ENCODE measurements around the gene HCLS1. TPM values are rescaled to one million over a fixed set of nuclear protein-coding genes. Genes with fewer than 3 reads are reported as not detected.
"Not testable (repeated sequence)": the region's sequence is repeated elsewhere in the genome, so short reads cannot be mapped to it uniquely, and the experiment has no call there.

The HCLS1 gene
- total RNA-seq, 2 experiments from 2014 or later, result 240 to 248 TPM

- intact Hi-C loops (cut with micrococcal nuclease), result no loop called here
- Mint-ChIP-seq H3K27me3 (ENCODE audit: low read depth) (peaks cover 2% of the 10 kb centered on the region), H3K4me3 (no peak overlapping the region), H3K4me1 (ENCODE audit: low read depth) (no peaks in the 10 kb centered on the region), H3K36me3 (ENCODE audit: low read depth) (peaks cover 4% of the 10 kb centered on the region), H3K9me3 (no peaks in the 10 kb centered on the region), H3K27ac (no peak overlapping the region)
- CTCF ChIA-PET, result no interaction called here
- no peak for DNase-seq
Observed at GRCh38 chr3:121624147-121624899, 36.4 kb downstream of the HCLS1 start.

GRCh38 chr3:121621491-121621890 lies 39.2 kb downstream of the HCLS1 start:
- no peak overlapping the region for H3K4me3 Mint-ChIP-seq
- no peak overlapping the region for H3K27ac Mint-ChIP-seq
- H3K27me3 Mint-ChIP-seq (ENCODE audit: low read depth), result peaks cover 2% of the 10 kb centered on the region
- no peaks in the 10 kb centered on the region for H3K36me3 Mint-ChIP-seq (ENCODE audit: low read depth)
- intact Hi-C loops (cut with micrococcal nuclease), result no loop called here
- no peaks in the 10 kb centered on the region for H3K9me3 Mint-ChIP-seq
- CTCF ChIA-PET, result no interaction called here
- no peak for DNase-seq
- H3K4me1 Mint-ChIP-seq (ENCODE audit: low read depth), result no peaks in the 10 kb centered on the region

GRCh38 chr3:121619691-121620090 lies 41.0 kb downstream of the HCLS1 start:
- Mint-ChIP-seq H3K36me3 (ENCODE audit: low read depth) (no peaks in the 10 kb centered on the region), H3K9me3 (no peaks in the 10 kb centered on the region), H3K27ac (no peak overlapping the region), H3K27me3 (ENCODE audit: low read depth) (peaks cover 2% of the 10 kb centered on the region), H3K4me3 (no peak overlapping the region), H3K4me1 (ENCODE audit: low read depth) (no peaks in the 10 kb centered on the region)
- CTCF ChIA-PET, result no interaction called here
- intact Hi-C loops (cut with micrococcal nuclease), result no loop called here
- no peak for DNase-seq

- DNase-seq, result no peak
- no peak overlapping the region for H3K27ac Mint-ChIP-seq
- CTCF ChIA-PET, result interaction anchor here (0.5 to 1.3 kb wide), 3 partner anchors 17 to 1436 kb away, joined by 3 to 5 read pairs (median 4); no protein-coding TSS in a partner anchor
- intact Hi-C loops (cut with micrococcal nuclease), result no loop called here
- no peaks in the 10 kb centered on the region for H3K9me3 Mint-ChIP-seq
- H3K36me3 Mint-ChIP-seq (ENCODE audit: low read depth), result no peaks in the 10 kb centered on the region
- no peaks in the 10 kb centered on the region for H3K27me3 Mint-ChIP-seq (ENCODE audit: low read depth)
- H3K4me1 Mint-ChIP-seq (ENCODE audit: low read depth), result no peaks in the 10 kb centered on the region
- H3K4me3 Mint-ChIP-seq, result no peak overlapping the region
Observed at GRCh38 chr3:121606106-121606505, 54.6 kb downstream of the HCLS1 start.

GRCh38 chr3:121604759-121605158 lies 55.9 kb downstream of the HCLS1 start:
- CTCF ChIA-PET, result no interaction called here
- Mint-ChIP-seq H3K9me3 (no peaks in the 10 kb centered on the region), H3K27me3 (ENCODE audit: low read depth) (no peaks in the 10 kb centered on the region), H3K27ac (no peak overlapping the region), H3K36me3 (ENCODE audit: low read depth) (no peaks in the 10 kb centered on the region), H3K4me1 (ENCODE audit: low read depth) (no peaks in the 10 kb centered on the region), H3K4me3 (no peak overlapping the region)
- no peak for DNase-seq
- intact Hi-C loops (cut with micrococcal nuclease), result no loop called here

GRCh38 chr3:121601212-121601812 lies 59.4 kb downstream of the HCLS1 start:
- intact Hi-C loops (cut with micrococcal nuclease), result no loop called here
- CTCF ChIA-PET, result no interaction called here
- DNase-seq, result no peak
- no peaks in the 10 kb centered on the region for H3K9me3 Mint-ChIP-seq
- no peak overlapping the region for H3K4me3 Mint-ChIP-seq
- no peaks in the 10 kb centered on the region for H3K36me3 Mint-ChIP-seq (ENCODE audit: low read depth)
- H3K27me3 Mint-ChIP-seq (ENCODE audit: low read depth), result no peaks in the 10 kb centered on the region
- no peak overlapping the region for H3K27ac Mint-ChIP-seq
- no peaks in the 10 kb centered on the region for H3K4me1 Mint-ChIP-seq (ENCODE audit: low read depth)

GRCh38 chr3:121599900-121600299 lies 60.8 kb downstream of the HCLS1 start:
- H3K36me3 Mint-ChIP-seq (ENCODE audit: low read depth); DNase-seq; CTCF ChIA-PET; H3K4me1 Mint-ChIP-seq (ENCODE audit: low read depth); H3K4me3 Mint-ChIP-seq; intact Hi-C loops (cut with micrococcal nuclease); H3K9me3 Mint-ChIP-seq; H3K27ac Mint-ChIP-seq; H3K27me3 Mint-ChIP-seq (ENCODE audit: low read depth): not testable (repeated sequence)

- CTCF ChIA-PET, result no interaction called here
- no peaks in the 10 kb centered on the region for H3K27me3 Mint-ChIP-seq (ENCODE audit: low read depth)
Observed at GRCh38 chr3:121598564-121598963, 62.1 kb downstream of the HCLS1 start.

GRCh38 chr3:121595765-121596406 lies 64.8 kb downstream of the HCLS1 start:
- no peak for DNase-seq
- Mint-ChIP-seq H3K9me3 (no peaks in the 10 kb centered on the region), H3K4me1 (ENCODE audit: low read depth) (no peaks in the 10 kb centered on the region), H3K4me3 (no peak overlapping the region), H3K27me3 (ENCODE audit: low read depth) (no peaks in the 10 kb centered on the region), H3K36me3 (ENCODE audit: low read depth) (no peaks in the 10 kb centered on the region), H3K27ac (no peak overlapping the region)
- CTCF ChIA-PET, result interaction anchor here (1.0 kb wide), 1 partner anchor 53 kb away, joined by 3 read pairs; no protein-coding TSS in a partner anchor
- intact Hi-C loops (cut with micrococcal nuclease), result no loop called here

More at GRCh38 chr3:121598564-121598963, 62.1 kb downstream of the HCLS1 start:
- Mint-ChIP-seq H3K9me3 (no peaks in the 10 kb centered on the region), H3K4me1 (ENCODE audit: low read depth) (no peaks in the 10 kb centered on the region), H3K27ac (no peak overlapping the region), H3K4me3 (no peak overlapping the region), H3K36me3 (ENCODE audit: low read depth) (no peaks in the 10 kb centered on the region)
- no peak for DNase-seq
- intact Hi-C loops (cut with micrococcal nuclease), result no loop called here

- Mint-ChIP-seq H3K4me1 (ENCODE audit: low read depth) (no peaks in the 10 kb centered on the region), H3K27me3 (ENCODE audit: low read depth) (no peaks in the 10 kb centered on the region), H3K27ac (no peak overlapping the region), H3K9me3 (no peaks in the 10 kb centered on the region), H3K4me3 (no peak overlapping the region), H3K36me3 (ENCODE audit: low read depth) (no peaks in the 10 kb centered on the region)
- intact Hi-C loops (cut with micrococcal nuclease), result no loop called here
- DNase-seq, result no peak
- CTCF ChIA-PET, result interaction anchor here (1.0 kb wide), 1 partner anchor 54 kb away, joined by 3 read pairs; no protein-coding TSS in a partner anchor
Observed at GRCh38 chr3:121594850-121595249, 65.9 kb downstream of the HCLS1 start.

- H3K36me3 Mint-ChIP-seq (ENCODE audit: low read depth); intact Hi-C loops (cut with micrococcal nuclease); H3K9me3 Mint-ChIP-seq; H3K27me3 Mint-ChIP-seq (ENCODE audit: low read depth); H3K4me1 Mint-ChIP-seq (ENCODE audit: low read depth); H3K4me3 Mint-ChIP-seq; DNase-seq; CTCF ChIA-PET; H3K27ac Mint-ChIP-seq: not testable (repeated sequence)
Observed at GRCh38 chr3:121593806-121594205, 66.9 kb downstream of the HCLS1 start.

GRCh38 chr3:121592856-121593702 lies 67.6 kb downstream of the HCLS1 start, which contains the start of gene FBXO40:
Gene FBXO40, plus strand, starts transcription at chr3:121593379. Its CDS starts 27,197 bp downstream, at chr3:121620576.
- Mint-ChIP-seq H3K4me1 (ENCODE audit: low read depth) (no peaks in the 10 kb centered on the region), H3K36me3 (ENCODE audit: low read depth) (no peaks in the 10 kb centered on the region), H3K4me3 (no peak within 1 kb of the TSS), H3K27ac (no peak within 1 kb of the TSS), H3K27me3 (ENCODE audit: low read depth) (no peaks in the 10 kb centered on the region), H3K9me3 (no peaks in the 10 kb centered on the region)
- no peak for DNase-seq
- CTCF ChIA-PET, result interaction anchor here (0.5 to 0.6 kb wide), 2 partner anchors 25 to 123 kb away, joined by 3 to 7 read pairs; no protein-coding TSS in a partner anchor
- intact Hi-C loops (cut with micrococcal nuclease), result no loop called here

Data from activated naive CD4-positive, alpha-beta T cell treated with anti-CD3 and anti-CD28 coated beads for 36 hours (primary cell).